Stimulated activated CD4-positive, alpha-beta T cell treated with anti-CD3 and anti-CD28 coated beads, Interleukin-1b, Interleukin-23, amount 100 ng/mL, for 1 hour (primary cell): ENCODE results near the gene UBL4B.

ENCODE experiments used
- DNase-seq, 2 donors: peaks; one replicate each; pipeline ENCODE4 v3.0.0-alpha.2; 2020; ENCODE audit warnings: low read depth in 2 of 2

Gene UBL4B

GRCh38 chr1:110113551-110113950 is 1.3 kb downstream of the UBL4B start:
- DNase-seq = no peak

GRCh38 chr1:110114173-110114572 is 1.9 kb downstream of the UBL4B start:
- no peak for DNase-seq

GRCh38 chr1:110114784-110115183 is 2.5 kb downstream of the UBL4B start:
- DNase-seq = no peak

- DNase-seq = no peak
These were observed 6.6 kb downstream of the UBL4B start for GRCh38 chr1:110118636-110119396.

- no peak for DNase-seq
These were observed 7.6 kb downstream of the UBL4B start for GRCh38 chr1:110119843-110120242.

GRCh38 chr1:110120960-110121561 is 8.8 kb downstream of the UBL4B start:
- no peak for DNase-seq

GRCh38 chr1:110123224-110123623 is 11.0 kb downstream of the UBL4B start:
- DNase-seq = no peak

- no peak for DNase-seq
These were observed 13.6 kb downstream of the UBL4B start for GRCh38 chr1:110125810-110126209.

- no peak for DNase-seq
These were observed 17.9 kb downstream of the UBL4B start for GRCh38 chr1:110130113-110130591.

GRCh38 chr1:110130989-110131388 is 18.7 kb downstream of the UBL4B start:
- DNase-seq = no peak

- DNase-seq = no peak
These were observed 20.4 kb downstream of the UBL4B start for GRCh38 chr1:110132682-110133081.

GRCh38 chr1:110133436-110133835 is 21.2 kb downstream of the UBL4B start:
- DNase-seq = no peak

GRCh38 chr1:110134050-110134595 is 21.9 kb downstream of the UBL4B start:
- no peak for DNase-seq

GRCh38 chr1:110135246-110135645 is 23.0 kb downstream of the UBL4B start:
- no peak for DNase-seq

GRCh38 chr1:110135666-110136065 is 23.4 kb downstream of the UBL4B start:
- no peak for DNase-seq

- DNase-seq = no peak
These were observed 24.7 kb downstream of the UBL4B start for GRCh38 chr1:110136911-110137310.

- DNase-seq = no peak
These were observed 26.7 kb downstream of the UBL4B start for GRCh38 chr1:110138956-110139355.

GRCh38 chr1:110144366-110144765 is 32.1 kb downstream of the UBL4B start:
- no peak for DNase-seq

GRCh38 chr1:110148961-110149360 is 36.7 kb downstream of the UBL4B start:
- no peak for DNase-seq

- DNase-seq = no peak
These were observed 38.3 kb downstream of the UBL4B start, which contains the start of gene SLC6A17 for GRCh38 chr1:110150330-110151174. Gene SLC6A17 (plus strand): TSS chr1:110150494. CDS start chr1:110166930, 16,436 bp downstream.

GRCh38 chr1:110151175-110151669 is 39.0 kb downstream of the UBL4B start:
- DNase-seq = no peak
